Activated naive CD8-positive, alpha-beta T cell treated with anti-CD3 and anti-CD28 coated beads, Interleukin-2, amount 10 ng/mL, durations not matched to agents 7 days and 5 days (primary cell): ENCODE measurements around the gene MED25. TPM values are rescaled to one million over a fixed set of nuclear protein-coding genes. Genes with fewer than 3 reads are reported as not detected.

ENCODE experiments used
- ATAC-seq: fragments of 150-1000 bp; cut with Tn5 transposase; one replicate; pipeline ENCODE4 v1.10.0; 2021; ENCODE audit warnings: low read depth, moderate library complexity
- POLR2A ChIA-PET: fragments of 350-600 bp; sonication (Branson Sonifier 250); formaldehyde crosslinking; loops from one replicate; lab custom pipeline; 2021; ENCODE audit warnings: antibody characterized with exemption; lab: Charles Lee
- DNase-seq: peaks from one replicate; pipeline ENCODE4 v3.0.0; 2021
- H3K27ac Mint-ChIP-seq: one replicate; pipeline ENCODE4 v1.8.0; 2022; ENCODE audit warnings: mild to moderate bottlenecking, mixed read lengths
- H3K27me3 Mint-ChIP-seq: one replicate; pipeline ENCODE4 v1.8.0; 2022; ENCODE audit warnings: mild to moderate bottlenecking, moderate library complexity, mixed read lengths
- H3K36me3 Mint-ChIP-seq: one replicate; pipeline ENCODE4 v1.8.0; 2021; ENCODE audit warnings: mild to moderate bottlenecking, mixed read lengths
- H3K4me1 Mint-ChIP-seq: one replicate; pipeline ENCODE4 v1.8.0; 2021; ENCODE audit warnings: mixed read lengths
- H3K4me3 Mint-ChIP-seq: one replicate; pipeline ENCODE4 v1.8.0; 2022; ENCODE audit warnings: mild to moderate bottlenecking, moderate library complexity, mixed read lengths
- H3K9me3 Mint-ChIP-seq: one replicate; pipeline ENCODE4 v1.8.0; 2021; ENCODE audit warnings: mixed read lengths
- total RNA-seq, 2 experiments: library from RNA; stranded (reverse); gene quantifications; one replicate each; pipeline ENCODE4 v1.2.3, GENCODE V29; 2021

MED25 gene
- total RNA-seq, 2 experiments from 2014 or later = 60.4 to 66.3 TPM

DNA sequence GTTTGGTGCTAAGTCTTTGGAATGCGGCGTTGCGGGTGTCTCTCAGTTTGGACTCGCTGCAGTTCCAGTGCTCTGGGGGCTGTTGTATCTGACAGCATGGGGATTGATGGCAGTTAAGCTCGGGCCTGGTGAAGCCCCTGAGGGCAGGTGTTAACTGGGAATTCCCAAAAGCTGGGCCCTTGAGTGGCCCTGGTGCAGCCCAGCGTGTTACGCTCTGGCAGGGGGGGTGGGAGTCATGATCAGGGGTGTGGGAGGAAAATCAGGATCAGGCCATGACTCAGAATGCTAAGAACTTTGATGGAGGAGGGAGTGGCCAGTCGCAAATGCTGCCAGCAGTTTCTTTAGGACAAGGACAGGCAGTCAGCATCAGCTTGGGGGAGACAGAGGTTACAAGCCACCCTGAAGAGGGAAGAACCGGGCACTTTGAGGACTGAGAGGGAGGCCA, 31.7 kb upstream of the MED25 start:
- DNase-seq (no peak), ATAC-seq (no peak)
- no peaks in the 10 kb centered on the region for H3K27me3 Mint-ChIP-seq
- POLR2A ChIA-PET = no interaction called here
- no peak overlapping the region for H3K27ac Mint-ChIP-seq
- no peaks in the 10 kb centered on the region for H3K9me3 Mint-ChIP-seq
- peaks cover 26% of the 10 kb centered on the region for H3K36me3 Mint-ChIP-seq
- H3K4me3 Mint-ChIP-seq = no peak overlapping the region
- peaks cover 1% of the 10 kb centered on the region for H3K4me1 Mint-ChIP-seq

DNA sequence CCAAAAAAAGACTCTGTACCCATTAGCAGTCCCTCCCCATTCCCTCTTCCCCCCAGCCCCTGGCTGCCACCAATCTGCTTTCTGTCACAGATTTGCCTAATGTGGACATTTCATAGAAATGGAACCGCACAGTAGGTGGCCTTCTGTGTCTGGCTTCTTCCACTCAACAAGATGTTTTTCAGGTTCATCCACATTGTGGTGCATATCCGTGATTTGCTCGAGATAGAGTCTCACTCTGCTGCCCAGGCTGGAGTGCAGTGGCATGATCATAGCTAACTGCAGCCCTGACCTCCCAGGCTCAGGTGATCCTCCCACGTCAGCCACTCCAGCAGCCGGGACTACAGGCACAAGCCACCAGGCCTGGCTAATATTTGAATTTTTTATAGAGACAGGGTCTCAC, 30.3 kb upstream of the MED25 start:
- POLR2A ChIA-PET = no interaction called here
- Mint-ChIP-seq H3K36me3 (peaks cover 28% of the 10 kb centered on the region), H3K9me3 (no peaks in the 10 kb centered on the region), H3K4me1 (peaks cover 1% of the 10 kb centered on the region), H3K27me3 (no peaks in the 10 kb centered on the region), H3K4me3 (no peak overlapping the region), H3K27ac (no peak overlapping the region)
- ATAC-seq (no peak), DNase-seq (no peak)

DNA sequence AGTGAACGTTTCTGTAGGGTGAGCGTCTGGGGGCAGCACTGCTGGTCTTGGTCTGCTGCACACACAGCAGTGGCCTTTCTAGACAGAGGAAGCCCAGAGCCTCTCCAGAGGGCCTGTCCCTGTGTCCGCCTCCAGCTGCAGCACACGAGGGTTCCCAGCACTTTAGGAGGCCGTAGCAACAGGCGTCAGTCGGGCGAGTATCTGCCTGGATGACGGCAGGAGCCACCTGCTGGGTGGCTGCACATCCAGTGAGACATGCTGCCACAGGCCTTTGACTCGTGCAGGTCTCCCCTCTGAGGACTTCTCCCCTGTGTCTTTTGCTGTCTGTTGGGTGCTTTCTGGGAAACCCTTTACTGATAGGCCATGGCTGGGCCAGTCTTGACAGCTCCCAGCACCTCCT, 29.2 kb upstream of the MED25 start:
- ATAC-seq (no peak), DNase-seq (no peak)
- no peaks in the 10 kb centered on the region for H3K4me1 Mint-ChIP-seq
- H3K9me3 Mint-ChIP-seq = no peaks in the 10 kb centered on the region
- H3K4me3 Mint-ChIP-seq = no peak overlapping the region
- peaks cover 22% of the 10 kb centered on the region for H3K36me3 Mint-ChIP-seq
- H3K27me3 Mint-ChIP-seq = no peaks in the 10 kb centered on the region
- H3K27ac Mint-ChIP-seq = no peak overlapping the region
- POLR2A ChIA-PET = no interaction called here

DNA sequence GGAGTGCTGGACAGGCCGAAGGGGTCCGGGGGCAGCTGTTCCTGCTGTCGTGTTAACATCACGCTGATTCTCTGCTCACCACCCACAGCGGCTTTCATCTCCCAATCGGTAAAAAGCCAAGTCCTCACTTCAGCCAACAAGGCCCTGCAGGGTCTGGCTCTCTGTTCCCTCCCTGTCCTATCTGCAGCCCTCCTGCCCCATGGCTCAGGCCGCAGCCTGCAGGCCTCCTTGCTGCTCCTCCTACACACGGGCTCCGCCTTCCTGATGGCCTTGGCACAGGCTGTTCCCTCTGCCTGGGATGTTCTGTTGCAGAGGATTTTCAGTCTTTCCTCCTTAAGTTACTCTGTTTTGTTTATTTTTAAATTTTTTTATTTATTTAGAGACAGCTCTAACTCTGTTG, 27.2 kb upstream of the MED25 start:
- Mint-ChIP-seq H3K4me3 (no peak overlapping the region), H3K9me3 (no peaks in the 10 kb centered on the region), H3K27me3 (no peaks in the 10 kb centered on the region), H3K4me1 (no peaks in the 10 kb centered on the region), H3K36me3 (peaks cover 13% of the 10 kb centered on the region), H3K27ac (no peak overlapping the region)
- POLR2A ChIA-PET = no interaction called here
- DNase-seq = no peak
- no peak for ATAC-seq

DNA sequence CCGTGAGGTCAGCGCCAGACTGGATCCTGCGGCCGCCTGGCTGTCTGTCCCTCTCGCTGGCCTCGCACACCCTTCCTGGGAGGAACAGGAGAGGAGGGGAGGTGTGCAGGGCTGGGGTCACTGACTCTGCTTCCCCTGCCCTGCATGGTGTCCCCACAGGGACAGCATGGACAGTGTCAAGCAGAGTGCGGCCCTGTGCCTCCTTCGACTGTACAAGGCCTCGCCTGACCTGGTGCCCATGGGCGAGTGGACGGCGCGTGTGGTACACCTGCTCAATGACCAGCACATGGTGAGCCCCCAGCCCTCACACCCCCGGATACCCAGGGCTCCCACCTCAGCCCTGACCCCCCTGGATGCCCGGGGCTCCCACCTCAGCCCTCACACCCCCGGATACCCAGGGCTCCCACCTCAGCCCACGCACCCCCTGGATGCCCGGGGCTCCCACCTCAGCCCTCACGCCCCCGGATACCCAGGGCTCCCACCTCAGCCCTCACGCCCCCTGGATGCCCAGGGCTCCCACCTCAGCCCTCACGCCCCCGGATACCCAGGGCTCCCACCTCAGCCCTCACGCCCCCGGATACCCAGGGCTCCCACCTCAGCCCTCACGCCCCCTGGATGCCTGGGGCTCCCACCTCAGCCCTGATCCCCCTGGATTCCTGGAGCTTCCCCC, 26.2 kb upstream of the MED25 start:
- H3K36me3 Mint-ChIP-seq = peaks cover 12% of the 10 kb centered on the region
- H3K4me1 Mint-ChIP-seq = no peaks in the 10 kb centered on the region
- H3K9me3 Mint-ChIP-seq = no peaks in the 10 kb centered on the region
- no peak overlapping the region for H3K27ac Mint-ChIP-seq
- no peak for ATAC-seq
- H3K4me3 Mint-ChIP-seq = no peak overlapping the region
- POLR2A ChIA-PET = no interaction called here
- no peaks in the 10 kb centered on the region for H3K27me3 Mint-ChIP-seq
- DNase-seq = no peak

DNA sequence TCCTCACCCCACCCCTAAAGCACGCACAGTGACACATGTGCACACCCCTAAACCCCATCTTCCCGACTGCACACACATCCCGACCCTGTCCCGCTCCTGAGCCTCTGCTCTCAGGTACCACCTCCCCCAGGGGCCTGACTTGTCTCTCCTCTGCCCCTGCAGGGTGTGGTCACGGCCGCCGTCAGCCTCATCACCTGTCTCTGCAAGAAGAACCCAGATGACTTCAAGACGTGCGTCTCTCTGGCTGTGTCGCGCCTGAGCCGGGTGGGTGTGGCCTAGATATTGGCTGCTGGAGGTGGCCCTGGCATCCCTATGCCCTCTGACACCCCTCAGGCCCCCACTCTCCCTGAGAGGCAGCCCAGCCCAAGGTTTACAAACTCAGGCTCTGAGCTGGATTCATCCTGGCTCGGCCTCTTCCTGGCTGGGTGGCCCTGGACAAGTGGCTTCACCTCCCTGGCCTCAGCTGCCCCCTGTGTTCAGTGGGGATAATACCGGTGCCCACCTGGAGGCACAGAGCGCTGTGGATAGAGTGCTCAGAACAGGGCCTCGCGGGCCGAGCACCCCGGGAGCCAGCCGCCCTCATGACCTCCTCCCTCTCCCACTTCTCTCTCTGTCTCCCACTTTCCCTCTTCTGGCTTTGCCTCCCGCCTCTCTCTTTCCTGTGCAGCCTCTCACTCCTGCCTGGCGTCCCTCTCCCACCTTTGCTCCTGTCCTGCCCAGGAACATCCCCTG, 25.1 kb upstream of the MED25 start:
- Mint-ChIP-seq H3K27me3 (no peaks in the 10 kb centered on the region), H3K4me3 (no peak overlapping the region), H3K9me3 (no peaks in the 10 kb centered on the region), H3K27ac (no peak overlapping the region), H3K36me3 (peaks cover 12% of the 10 kb centered on the region), H3K4me1 (no peaks in the 10 kb centered on the region)
- POLR2A ChIA-PET = no interaction called here
- ATAC-seq (no peak), DNase-seq (no peak)

DNA sequence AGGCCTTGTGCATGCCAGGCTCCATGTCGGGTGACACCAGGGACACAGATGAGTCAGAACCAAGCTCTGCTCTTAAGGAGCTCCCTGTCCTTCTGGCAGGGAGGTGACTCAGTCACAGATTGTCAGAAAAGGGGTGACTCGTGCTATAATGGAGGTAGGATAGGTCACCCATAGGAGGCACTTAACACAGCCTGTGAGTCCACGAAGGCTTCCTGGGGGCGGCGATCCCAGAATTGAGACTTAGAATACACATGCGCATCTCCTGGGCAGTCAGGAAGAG, 24.6 kb upstream of the MED25 start:
- no peak for DNase-seq
- Mint-ChIP-seq H3K27ac (no peak overlapping the region), H3K9me3 (no peaks in the 10 kb centered on the region), H3K36me3 (peaks cover 12% of the 10 kb centered on the region), H3K27me3 (no peaks in the 10 kb centered on the region), H3K4me3 (no peak overlapping the region), H3K4me1 (no peaks in the 10 kb centered on the region)
- POLR2A ChIA-PET = no interaction called here
- no peak for ATAC-seq

DNA sequence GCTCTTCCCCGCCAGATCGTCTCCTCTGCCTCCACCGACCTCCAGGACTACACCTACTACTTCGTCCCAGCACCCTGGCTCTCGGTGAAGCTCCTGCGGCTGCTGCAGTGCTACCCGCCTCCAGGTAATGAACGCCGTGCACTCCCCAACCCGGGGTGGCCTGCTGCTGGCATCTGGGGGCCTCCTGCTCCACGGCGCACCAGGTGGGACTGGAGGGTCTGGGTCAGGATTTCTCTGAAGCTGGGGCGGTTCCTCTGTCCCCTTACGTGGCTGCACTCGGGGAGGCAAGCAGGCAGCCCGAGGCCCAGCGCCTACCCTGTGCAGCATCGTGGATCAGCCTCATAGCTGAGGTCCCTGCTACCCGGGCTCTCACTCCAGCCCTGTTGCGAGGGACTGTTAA, 22.5 kb upstream of the MED25 start:
- POLR2A ChIA-PET = no interaction called here
- no peaks in the 10 kb centered on the region for H3K27me3 Mint-ChIP-seq
- DNase-seq = no peak
- no peaks in the 10 kb centered on the region for H3K9me3 Mint-ChIP-seq
- H3K4me3 Mint-ChIP-seq = no peak overlapping the region
- no peak overlapping the region for H3K27ac Mint-ChIP-seq
- H3K36me3 Mint-ChIP-seq = peaks cover 9% of the 10 kb centered on the region
- no peaks in the 10 kb centered on the region for H3K4me1 Mint-ChIP-seq
- ATAC-seq = no peak

DNA sequence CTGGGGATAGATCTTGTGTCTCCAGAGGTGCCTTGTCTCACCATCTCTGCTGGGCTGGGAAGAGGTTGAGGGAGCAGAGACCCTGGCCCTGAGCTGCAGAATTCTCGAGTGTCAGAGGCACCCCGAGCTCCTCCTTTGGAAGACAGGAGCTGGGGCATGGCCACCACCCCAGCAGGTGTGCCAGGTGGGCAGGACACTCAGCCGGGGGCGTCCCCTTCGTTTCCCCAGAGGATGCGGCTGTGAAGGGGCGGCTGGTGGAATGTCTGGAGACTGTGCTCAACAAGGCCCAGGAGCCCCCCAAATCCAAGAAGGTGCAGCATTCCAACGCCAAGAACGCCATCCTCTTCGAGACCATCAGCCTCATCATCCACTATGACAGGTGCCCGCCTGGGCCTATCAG, 19.5 kb upstream of the MED25 start:
- peaks cover 9% of the 10 kb centered on the region for H3K36me3 Mint-ChIP-seq
- POLR2A ChIA-PET = no interaction called here

DNA sequence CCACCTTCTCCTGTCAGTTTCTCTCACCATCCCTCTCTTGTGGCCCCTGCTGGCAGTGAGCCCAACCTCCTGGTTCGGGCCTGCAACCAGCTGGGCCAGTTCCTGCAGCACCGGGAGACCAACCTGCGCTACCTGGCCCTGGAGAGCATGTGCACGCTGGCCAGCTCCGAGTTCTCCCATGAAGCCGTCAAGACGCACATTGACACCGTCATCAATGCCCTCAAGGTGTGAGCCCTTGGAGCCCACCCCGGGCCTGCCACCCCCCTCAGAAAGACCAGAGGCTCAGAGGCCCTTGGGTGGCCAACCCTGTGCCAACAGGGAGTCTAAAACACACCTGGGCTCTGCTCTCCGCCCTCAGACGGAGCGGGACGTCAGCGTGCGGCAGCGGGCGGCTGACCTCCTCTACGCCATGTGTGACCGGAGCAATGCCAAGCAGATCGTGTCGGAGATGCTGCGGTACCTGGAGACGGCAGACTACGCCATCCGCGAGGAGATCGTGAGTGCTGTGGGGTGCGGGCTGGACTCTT, 18.8 kb upstream of the MED25 start:
- H3K4me1 Mint-ChIP-seq = no peaks in the 10 kb centered on the region
- no peaks in the 10 kb centered on the region for H3K9me3 Mint-ChIP-seq
- DNase-seq = no peak
- POLR2A ChIA-PET = no interaction called here
- H3K4me3 Mint-ChIP-seq = no peak overlapping the region
- peaks cover 10% of the 10 kb centered on the region for H3K36me3 Mint-ChIP-seq
- no peak overlapping the region for H3K27ac Mint-ChIP-seq
- no peak for ATAC-seq
- H3K27me3 Mint-ChIP-seq = no peaks in the 10 kb centered on the region

More for the DNA sequence above, 19.5 kb upstream of the MED25 start:
- H3K9me3 Mint-ChIP-seq = no peaks in the 10 kb centered on the region
- no peaks in the 10 kb centered on the region for H3K4me1 Mint-ChIP-seq
- ATAC-seq = no peak
- H3K27ac Mint-ChIP-seq = no peak overlapping the region
- H3K27me3 Mint-ChIP-seq = no peaks in the 10 kb centered on the region
- DNase-seq = no peak
- no peak overlapping the region for H3K4me3 Mint-ChIP-seq

DNA sequence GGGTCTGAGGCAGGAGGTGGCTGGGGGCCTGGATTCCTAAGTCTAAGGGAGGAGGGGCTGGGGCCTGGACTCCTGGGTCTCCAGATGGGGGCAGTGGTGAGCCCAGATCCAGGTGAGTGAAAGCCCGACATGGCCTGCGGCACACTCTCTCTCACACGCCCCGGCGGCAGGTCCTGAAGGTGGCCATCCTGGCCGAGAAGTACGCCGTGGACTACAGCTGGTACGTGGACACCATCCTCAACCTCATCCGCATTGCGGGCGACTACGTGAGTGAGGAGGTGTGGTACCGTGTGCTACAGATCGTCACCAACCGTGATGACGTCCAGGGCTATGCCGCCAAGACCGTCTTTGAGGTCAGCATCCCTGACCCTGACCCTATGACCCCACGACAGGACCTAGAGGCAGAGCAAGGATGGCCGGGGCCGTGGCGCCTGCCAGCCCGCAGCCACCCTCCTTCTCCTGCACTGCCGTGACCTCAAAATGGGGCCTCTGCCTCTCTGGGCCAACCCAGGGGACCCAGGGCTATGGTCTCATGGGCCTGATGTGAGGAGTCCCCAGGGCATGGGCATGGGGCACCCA, 18.2 kb upstream of the MED25 start:
- no peak for DNase-seq
- Mint-ChIP-seq H3K27ac (no peak overlapping the region), H3K36me3 (peaks cover 10% of the 10 kb centered on the region), H3K4me3 (no peak overlapping the region), H3K27me3 (no peaks in the 10 kb centered on the region), H3K9me3 (no peaks in the 10 kb centered on the region), H3K4me1 (no peaks in the 10 kb centered on the region)
- no peak for ATAC-seq
- POLR2A ChIA-PET = no interaction called here

DNA sequence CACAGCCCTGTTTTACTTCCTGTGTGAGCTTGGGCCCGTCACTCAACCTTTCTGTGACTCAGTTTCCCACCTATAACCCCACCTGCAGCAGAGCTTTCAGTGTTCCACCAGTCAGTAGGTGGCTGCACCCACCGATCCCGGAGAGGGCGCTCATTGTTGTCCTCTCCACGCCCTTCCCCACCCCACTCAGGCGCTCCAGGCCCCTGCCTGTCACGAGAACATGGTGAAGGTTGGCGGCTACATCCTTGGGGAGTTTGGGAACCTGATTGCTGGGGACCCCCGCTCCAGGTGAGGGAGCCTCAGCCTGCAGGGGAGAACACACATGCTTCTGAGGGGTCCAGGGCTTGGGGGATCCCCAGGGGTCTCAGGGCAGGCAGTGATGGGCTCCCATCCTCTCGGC, 17.3 kb upstream of the MED25 start:
- POLR2A ChIA-PET = no interaction called here
- Mint-ChIP-seq H3K27me3 (no peaks in the 10 kb centered on the region), H3K36me3 (peaks cover 10% of the 10 kb centered on the region), H3K4me3 (no peak overlapping the region), H3K9me3 (no peaks in the 10 kb centered on the region), H3K4me1 (no peaks in the 10 kb centered on the region), H3K27ac (no peak overlapping the region)
- no peak for ATAC-seq
- no peak for DNase-seq

DNA sequence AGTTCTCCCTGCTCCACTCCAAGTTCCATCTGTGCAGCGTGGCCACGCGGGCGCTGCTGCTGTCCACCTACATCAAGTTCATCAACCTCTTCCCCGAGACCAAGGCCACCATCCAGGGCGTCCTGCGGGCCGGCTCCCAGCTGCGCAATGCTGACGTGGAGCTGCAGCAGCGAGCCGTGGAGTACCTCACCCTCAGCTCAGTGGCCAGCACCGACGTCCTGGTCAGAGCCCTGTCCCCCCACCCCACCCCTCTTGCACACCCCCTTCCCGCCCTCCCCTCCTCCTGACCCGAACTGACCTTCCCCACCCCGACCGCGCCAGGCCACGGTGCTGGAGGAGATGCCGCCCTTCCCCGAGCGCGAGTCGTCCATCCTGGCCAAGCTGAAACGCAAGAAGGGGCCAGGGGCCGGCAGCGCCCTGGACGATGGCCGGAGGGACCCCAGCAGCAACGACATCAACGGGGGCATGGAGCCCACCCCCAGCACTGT, 16.6 kb upstream of the MED25 start:
- Mint-ChIP-seq H3K4me1 (peaks cover 4% of the 10 kb centered on the region), H3K36me3 (peaks cover 12% of the 10 kb centered on the region), H3K4me3 (no peak overlapping the region), H3K9me3 (no peaks in the 10 kb centered on the region), H3K27me3 (no peaks in the 10 kb centered on the region), H3K27ac (no peak overlapping the region)
- ATAC-seq = no peak
- POLR2A ChIA-PET = no interaction called here
- no peak for DNase-seq
